HepG2 (cell line): ENCODE data around the gene VWA7. TPM values are rescaled to one million over a fixed set of nuclear protein-coding genes. Genes with fewer than 3 reads are reported as not detected.
A peak's percentile ranks its signal among the peaks of the same experiment; 100 is the strongest.

Experiments
- CCAR2 ChIP-seq: fragments of 200-400 bp; formaldehyde crosslinking; optimal IDR thresholded peaks from 2 replicates; pipeline ENCODE3; 2018; ENCODE audit warnings: low read depth, mild to moderate bottlenecking, low read length, moderate library complexity
- CREM ChIP-seq, 2 experiments: sonication (generic) in 1 of 2; formaldehyde crosslinking in 1 of 2; IDR thresholded peaks; 2 replicates each; pipeline versions ENCODE4 v1.4.0 to v1.6.1; 2016 to 2020; ENCODE audit warnings: antibody characterized with exemption in 1 of 2, mild to moderate bottlenecking in 1 of 2, missing genetic modification reagents in 1 of 2
- ISX ChIP-seq: sonication (generic); formaldehyde crosslinking; conservative IDR thresholded peaks from 2 replicates; pipeline ENCODE4 v1.5.0; 2020; ENCODE audit warnings: missing genetic modification reagents
- MTF1 ChIP-seq: sonication (generic); formaldehyde crosslinking; IDR thresholded peaks from 2 replicates; pipeline ENCODE4 v1.5.0; 2020; ENCODE audit warnings: missing genetic modification reagents
- PHF21A ChIP-seq: sonication (generic); formaldehyde crosslinking; IDR thresholded peaks from 2 replicates; pipeline ENCODE4 v1.5.0; 2020; ENCODE audit warnings: mild to moderate bottlenecking, missing genetic modification reagents
- RXRB ChIP-seq: IDR thresholded peaks from 2 replicates; pipeline ENCODE4 v1.6.1; 2016; ENCODE audit warnings: borderline replicate concordance, missing genetic modification reagents, missing compliant biosample characterization
- SMAD1 ChIP-seq: sonication (generic); formaldehyde crosslinking; IDR thresholded peaks from 2 replicates; pipeline ENCODE4 v1.4.0; 2020; ENCODE audit warnings: missing genetic modification reagents, low read depth, mild to moderate bottlenecking, borderline replicate concordance
- SUZ12 ChIP-seq: fragments of 150-350 bp; IDR thresholded peaks from 2 replicates; pipeline ENCODE4 v1.6.1; 2014; ENCODE audit warnings: low read depth, low read length
- SYNCRIP ChIP-seq: fragments of 200-400 bp; formaldehyde crosslinking; IDR thresholded peaks from 2 replicates; pipeline ENCODE4 v1.6.1; 2018; ENCODE audit warnings: mild to moderate bottlenecking, low read depth, low read length; ENCODE audit not compliant: insufficient read depth
- TBL1XR1 ChIP-seq: fragments of 150-350 bp; IDR thresholded peaks from 2 replicates; pipeline ENCODE4 v1.6.1; 2014; ENCODE audit warnings: borderline replicate concordance, low read length; ENCODE audit not compliant: partially characterized antibody
- TOPORS ChIP-seq: sonication (generic); formaldehyde crosslinking; IDR thresholded peaks from 2 replicates; pipeline ENCODE4 v1.8.0; 2023; ENCODE audit warnings: mild to moderate bottlenecking, missing genetic modification reagents
- ZNF260 ChIP-seq: sonication (generic); formaldehyde crosslinking; IDR thresholded peaks from 2 replicates; pipeline ENCODE4 v1.4.0; 2020; ENCODE audit warnings: missing genetic modification reagents, low read depth, mild to moderate bottlenecking, borderline replicate concordance
- ZNF333 ChIP-seq: sonication (generic); formaldehyde crosslinking; IDR thresholded peaks from 2 replicates; pipeline ENCODE4 v1.4.0; 2020; ENCODE audit warnings: mild to moderate bottlenecking, missing genetic modification reagents, borderline replicate concordance
- ZNF619 ChIP-seq: sonication (generic); formaldehyde crosslinking; IDR thresholded peaks from 2 replicates; pipeline ENCODE4 v1.4.0; 2020; ENCODE audit warnings: mild to moderate bottlenecking, missing genetic modification reagents
- ZNF652 ChIP-seq: IDR thresholded peaks from 2 replicates; pipeline ENCODE4 v1.6.1; 2016; ENCODE audit warnings: low read depth, borderline replicate concordance
- ZNF83 ChIP-seq: sonication (generic); formaldehyde crosslinking; IDR thresholded peaks from 2 replicates; pipeline ENCODE4 v1.4.0; 2020; ENCODE audit warnings: missing genetic modification reagents, mild to moderate bottlenecking, borderline replicate concordance
- polyA plus RNA-seq, 8 experiments: library from polyadenylated mRNA; depleted of rRNA in 3 of 8; stranded (reverse) in 7 of 8; unstranded in 1 of 8; fragments of >200 nt; fragmentation: Illumina TruSeq in 4 of 8; extraction: Trizol in 4 of 8; gene quantifications; 2 replicates each; pipeline versions ENCODE4 v1.2.1 to v1.2.3, GENCODE V29; 2011 to 2016; ENCODE audit warnings: low read depth in 4 of 8, missing spikeins in 1 of 8, mixed read lengths in 1 of 8; ENCODE audit not compliant: insufficient read depth in 1 of 8
- total RNA-seq, 5 experiments: library from RNA; depleted of rRNA; stranded (reverse); fragments of >200 nt; fragmentation: Illumina TruSeq; extraction: Trizol; gene quantifications; 2 replicates each; pipeline ENCODE4 v1.2.3, GENCODE V29; 2016; ENCODE audit warnings: low read depth in 1 of 5
- TF ChIP-seq, protein P1 (sequence below): sonication (generic); formaldehyde crosslinking; conservative IDR thresholded peaks from 2 replicates; pipeline ENCODE4 v1.8.1; 2023; ENCODE audit warnings: missing genetic modification reagents
- TF ChIP-seq, protein P2 (sequence below): sonication (generic); formaldehyde crosslinking; IDR thresholded peaks from 2 replicates; pipeline ENCODE4 v1.8.1; 2022; ENCODE audit warnings: low read depth, mild to moderate bottlenecking, missing genetic modification reagents
- TF ChIP-seq, protein P3 (sequence below): sonication (generic); formaldehyde crosslinking; IDR thresholded peaks from 2 replicates; pipeline ENCODE4 v1.8.1; 2023; ENCODE audit warnings: mild to moderate bottlenecking, missing genetic modification reagents
- TF ChIP-seq, protein P4 (sequence below), 2 experiments: sonication (generic) in 1 of 2; formaldehyde crosslinking in 1 of 2; IDR thresholded peaks; 2 replicates each; pipeline versions ENCODE4 v1.5.1 to v1.6.1; 2011 to 2020; ENCODE audit warnings: borderline replicate concordance in 1 of 2, low read depth in 1 of 2, low read length in 1 of 2, mild to moderate bottlenecking in 1 of 2, missing genetic modification reagents in 1 of 2, moderate library complexity in 1 of 2

Gene VWA7
- total and polyA plus RNA-seq, 2 of the 13 experiments (the other 11 are each of a cell fraction or from before 2014, with no cell fraction given): 0.86 to 3.3 TPM

DNA sequence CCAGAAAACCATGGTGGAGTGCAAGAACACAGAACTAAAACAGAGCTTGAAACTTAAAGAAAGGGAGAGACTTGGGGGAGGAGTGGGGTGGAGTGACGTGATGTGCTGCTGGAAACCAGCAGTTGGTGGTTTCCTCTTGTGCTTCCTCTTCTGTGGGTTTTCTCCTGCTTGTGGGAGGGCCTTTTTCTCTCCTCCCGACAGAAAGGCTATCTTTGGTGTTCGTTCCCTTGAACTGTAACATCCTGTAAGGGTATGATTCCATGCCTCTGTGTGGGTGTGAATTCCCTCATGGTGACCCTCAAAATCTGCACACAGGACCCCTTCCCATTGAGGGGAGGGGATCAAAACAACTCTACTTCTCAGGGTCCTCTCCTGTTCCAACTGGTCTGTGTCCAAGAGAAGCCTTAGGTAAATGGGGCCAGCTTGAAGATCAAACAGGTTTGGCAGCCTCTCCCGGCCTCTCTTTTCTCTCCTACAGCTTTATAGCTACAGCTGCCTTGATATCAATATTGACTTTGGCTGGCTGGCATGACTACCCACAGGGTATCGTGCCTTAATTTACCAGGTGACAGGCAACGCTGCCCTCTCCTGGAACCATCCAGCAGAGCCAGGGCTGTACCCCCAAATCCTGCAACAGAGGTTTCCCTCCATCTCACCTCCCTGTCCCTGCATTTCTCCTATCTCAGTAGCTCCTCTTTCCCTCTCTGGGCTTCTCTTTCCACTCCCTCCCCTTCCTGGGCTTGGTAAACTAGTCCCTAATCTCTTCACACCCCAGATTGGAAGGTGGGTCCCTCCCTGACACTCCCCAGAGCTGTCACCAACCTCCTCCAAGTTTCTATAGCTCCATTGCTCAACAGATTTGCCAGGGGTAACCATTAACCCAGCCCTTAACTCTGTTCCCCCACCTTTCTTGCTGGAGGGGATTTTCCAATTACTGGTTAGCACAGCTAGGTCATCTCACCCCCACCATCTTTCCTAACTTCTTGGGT lies 38.8 kb downstream of the VWA7 start (continued):
- TF ChIP-seq, protein P1, sequence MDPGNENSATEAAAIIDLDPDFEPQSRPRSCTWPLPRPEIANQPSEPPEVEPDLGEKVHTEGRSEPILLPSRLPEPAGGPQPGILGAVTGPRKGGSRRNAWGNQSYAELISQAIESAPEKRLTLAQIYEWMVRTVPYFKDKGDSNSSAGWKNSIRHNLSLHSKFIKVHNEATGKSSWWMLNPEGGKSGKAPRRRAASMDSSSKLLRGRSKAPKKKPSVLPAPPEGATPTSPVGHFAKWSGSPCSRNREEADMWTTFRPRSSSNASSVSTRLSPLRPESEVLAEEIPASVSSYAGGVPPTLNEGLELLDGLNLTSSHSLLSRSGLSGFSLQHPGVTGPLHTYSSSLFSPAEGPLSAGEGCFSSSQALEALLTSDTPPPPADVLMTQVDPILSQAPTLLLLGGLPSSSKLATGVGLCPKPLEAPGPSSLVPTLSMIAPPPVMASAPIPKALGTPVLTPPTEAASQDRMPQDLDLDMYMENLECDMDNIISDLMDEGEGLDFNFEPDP (CRISPR knock-in tag): 0 out of 2 replicates have a peak, but pooled peaks have one; percentile 45
- TF ChIP-seq ZNF619 (CRISPR knock-in tag) (0 out of 2 replicates have a peak, but pooled peaks have one; percentile 54), TBL1XR1 (no peak), ZNF652 (CRISPR knock-in tag) (peak; percentile 37; the same call in 1 of the 2 replicates), SUZ12 (no peak), SMAD1 (CRISPR knock-in tag) (no peak), MTF1 (CRISPR knock-in tag) (no peak), TOPORS (CRISPR knock-in tag) (no peak), ZNF333 (peak; percentile 81; the same call in 1 of the 2 replicates), RXRB (CRISPR knock-in tag) (peak; percentile 84), SYNCRIP (no peak), ISX (no peak), PHF21A (CRISPR knock-in tag) (peak; percentile 66; the same call in 1 of the 2 replicates), CREM (IDR thresholded peaks at IDR 0.05) (peak; percentile 68), CREM (CRISPR knock-in tag; IDR thresholded peaks at IDR 0.05) (no peak), ZNF260 (CRISPR knock-in tag) (no peak), CCAR2 (no peak), ZNF83 (CRISPR knock-in tag) (no peak)
- TF ChIP-seq, protein P2, sequence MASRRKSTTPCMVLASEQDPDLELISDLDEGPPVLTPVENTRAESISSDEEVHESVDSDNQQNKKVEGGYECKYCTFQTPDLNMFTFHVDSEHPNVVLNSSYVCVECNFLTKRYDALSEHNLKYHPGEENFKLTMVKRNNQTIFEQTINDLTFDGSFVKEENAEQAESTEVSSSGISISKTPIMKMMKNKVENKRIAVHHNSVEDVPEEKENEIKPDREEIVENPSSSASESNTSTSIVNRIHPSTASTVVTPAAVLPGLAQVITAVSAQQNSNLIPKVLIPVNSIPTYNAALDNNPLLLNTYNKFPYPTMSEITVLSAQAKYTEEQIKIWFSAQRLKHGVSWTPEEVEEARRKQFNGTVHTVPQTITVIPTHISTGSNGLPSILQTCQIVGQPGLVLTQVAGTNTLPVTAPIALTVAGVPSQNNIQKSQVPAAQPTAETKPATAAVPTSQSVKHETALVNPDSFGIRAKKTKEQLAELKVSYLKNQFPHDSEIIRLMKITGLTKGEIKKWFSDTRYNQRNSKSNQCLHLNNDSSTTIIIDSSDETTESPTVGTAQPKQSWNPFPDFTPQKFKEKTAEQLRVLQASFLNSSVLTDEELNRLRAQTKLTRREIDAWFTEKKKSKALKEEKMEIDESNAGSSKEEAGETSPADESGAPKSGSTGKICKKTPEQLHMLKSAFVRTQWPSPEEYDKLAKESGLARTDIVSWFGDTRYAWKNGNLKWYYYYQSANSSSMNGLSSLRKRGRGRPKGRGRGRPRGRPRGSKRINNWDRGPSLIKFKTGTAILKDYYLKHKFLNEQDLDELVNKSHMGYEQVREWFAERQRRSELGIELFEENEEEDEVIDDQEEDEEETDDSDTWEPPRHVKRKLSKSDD (CRISPR knock-in tag): 0 out of 2 replicates have a peak, but pooled peaks have one; percentile 34
- TF ChIP-seq, protein P3, sequence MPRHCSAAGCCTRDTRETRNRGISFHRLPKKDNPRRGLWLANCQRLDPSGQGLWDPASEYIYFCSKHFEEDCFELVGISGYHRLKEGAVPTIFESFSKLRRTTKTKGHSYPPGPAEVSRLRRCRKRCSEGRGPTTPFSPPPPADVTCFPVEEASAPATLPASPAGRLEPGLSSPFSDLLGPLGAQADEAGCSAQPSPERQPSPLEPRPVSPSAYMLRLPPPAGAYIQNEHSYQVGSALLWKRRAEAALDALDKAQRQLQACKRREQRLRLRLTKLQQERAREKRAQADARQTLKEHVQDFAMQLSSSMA (CRISPR knock-in tag): peak; percentile 63; the same call in 1 of the 2 replicates
- TF ChIP-seq, protein P4, sequence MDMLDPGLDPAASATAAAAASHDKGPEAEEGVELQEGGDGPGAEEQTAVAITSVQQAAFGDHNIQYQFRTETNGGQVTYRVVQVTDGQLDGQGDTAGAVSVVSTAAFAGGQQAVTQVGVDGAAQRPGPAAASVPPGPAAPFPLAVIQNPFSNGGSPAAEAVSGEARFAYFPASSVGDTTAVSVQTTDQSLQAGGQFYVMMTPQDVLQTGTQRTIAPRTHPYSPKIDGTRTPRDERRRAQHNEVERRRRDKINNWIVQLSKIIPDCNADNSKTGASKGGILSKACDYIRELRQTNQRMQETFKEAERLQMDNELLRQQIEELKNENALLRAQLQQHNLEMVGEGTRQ (IDR thresholded peaks at IDR 0.05; ENCODE audit: low read depth, low read length): 0 out of 2 replicates have a peak, but pooled peaks have one; percentile 3
- TF ChIP-seq, protein P4 (CRISPR knock-in tag; IDR thresholded peaks at IDR 0.05; ENCODE audit: borderline replicate concordance): no peak
